Stimulated activated CD4-positive, alpha-beta T cell treated with anti-CD3 and anti-CD28 coated beads, Interleukin-15, amount 100 ng/mL, for 1 hour (primary cell): ENCODE measurements around the gene RERE.
"Not testable (repeated sequence)": the region's sequence is repeated elsewhere in the genome, so short reads cannot be mapped to it uniquely, and the experiment has no call there.

ENCODE experiments used
- DNase-seq, 2 donors: peaks; one replicate each; pipeline ENCODE4 v3.0.0-alpha.2; 2020; ENCODE audit warnings: low read depth in 1 of 2, low spot score in 1 of 2

The RERE gene

DNA sequence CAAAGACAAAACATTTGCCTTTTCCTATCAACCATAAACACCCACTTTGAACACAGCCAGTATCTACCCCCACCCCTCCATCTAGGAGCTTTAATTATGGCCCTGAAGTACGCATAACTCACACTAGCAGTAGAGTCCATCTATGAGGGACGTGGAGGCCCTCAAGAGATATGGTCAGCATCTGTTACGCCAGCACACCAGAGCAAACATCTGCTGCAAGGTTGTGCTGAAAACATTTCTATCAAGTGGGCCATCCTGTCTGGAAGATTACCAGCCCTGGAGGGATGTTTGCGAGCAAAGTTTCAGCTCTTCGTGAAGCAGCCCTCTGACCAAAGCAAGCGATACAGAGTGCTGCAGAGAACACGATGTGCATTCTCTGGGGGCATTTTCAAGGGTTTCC, 424.9 kb downstream of the RERE start:
- DNase-seq = no peak

DNA sequence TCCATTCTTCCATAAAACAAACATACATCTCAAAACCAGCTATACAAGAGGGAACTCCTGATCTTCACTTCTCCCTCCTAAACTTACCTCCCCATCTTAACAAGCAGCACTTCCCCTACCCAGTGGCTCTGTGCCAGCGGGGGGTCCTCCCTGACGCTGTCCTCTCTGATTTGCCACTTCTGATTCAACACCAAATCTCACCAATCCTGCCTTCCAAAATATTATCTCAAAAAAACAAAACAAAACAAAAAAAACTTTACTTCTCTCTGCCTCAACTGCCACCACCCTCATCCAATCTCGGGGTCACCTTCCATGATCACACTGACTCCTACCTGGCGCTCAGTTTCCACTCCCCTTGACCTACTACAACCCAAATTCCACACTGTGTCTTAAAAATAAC, 426.7 kb downstream of the RERE start:
- DNase-seq = no peak

DNA sequence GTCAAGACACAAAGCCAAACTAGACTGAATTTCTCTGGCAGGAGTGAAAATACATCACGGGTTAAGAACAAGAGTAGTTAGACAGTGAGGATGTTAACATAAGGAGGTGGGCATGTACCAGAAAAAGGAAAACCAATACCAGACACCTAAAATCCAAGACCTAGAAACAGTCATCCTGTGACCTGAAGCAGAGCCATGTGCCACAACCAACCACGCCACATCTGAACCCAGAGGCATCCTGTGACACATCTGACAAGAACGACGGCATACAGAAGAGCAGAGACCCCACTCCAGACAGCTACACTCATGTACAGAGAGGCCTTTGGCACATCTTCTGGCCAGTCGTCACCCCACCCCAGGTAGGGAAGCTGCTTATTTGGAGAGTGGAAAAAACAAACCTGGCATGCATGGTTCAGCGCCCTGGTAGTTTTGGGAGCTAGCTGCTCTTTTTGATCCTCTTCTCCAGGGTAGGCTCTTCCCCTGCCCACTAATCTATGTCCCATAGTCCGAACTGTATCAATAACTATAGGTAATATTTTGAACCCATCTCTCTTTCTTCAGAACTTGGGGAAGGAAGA, 427.4 kb downstream of the RERE start:
- no peak for DNase-seq

DNA sequence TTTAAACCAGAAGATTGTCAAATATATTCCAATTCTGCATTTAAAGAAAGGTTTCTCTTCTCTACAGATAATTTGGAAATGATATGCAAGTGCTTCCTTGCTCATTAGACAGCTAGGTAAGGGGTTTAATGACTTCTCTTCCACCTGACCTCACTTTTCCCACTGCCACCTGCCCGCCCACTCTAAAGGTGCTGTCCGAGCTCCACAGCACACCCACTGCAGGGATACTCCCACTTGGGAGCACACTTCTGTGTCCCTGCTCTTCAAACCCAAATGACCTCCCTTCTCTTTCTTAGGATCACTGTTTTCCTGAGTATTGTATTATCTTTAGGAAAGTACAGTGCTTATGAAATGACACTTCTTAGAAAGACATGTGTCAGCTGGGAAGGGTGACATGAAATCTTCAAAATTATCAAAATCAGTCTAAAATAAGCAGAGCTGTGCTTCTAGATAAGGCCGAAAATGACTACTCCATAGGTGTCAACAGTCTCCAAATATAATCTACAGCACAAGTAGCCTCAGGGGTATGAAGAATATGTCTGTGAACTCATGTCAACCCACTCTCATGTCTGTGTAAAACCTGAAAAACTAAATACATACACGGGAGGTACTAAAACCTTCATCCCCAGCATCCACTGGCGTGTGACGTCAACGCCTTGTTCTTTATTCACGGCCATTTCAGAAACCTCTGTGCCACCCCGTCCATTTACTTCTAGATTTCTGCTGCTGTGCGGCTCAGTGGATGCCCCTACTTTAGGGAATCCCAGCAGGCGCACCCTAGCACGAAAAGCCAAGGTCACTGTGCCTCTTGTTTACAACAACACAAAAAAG, 428.5 kb downstream of the RERE start:
- no peak for DNase-seq

DNA sequence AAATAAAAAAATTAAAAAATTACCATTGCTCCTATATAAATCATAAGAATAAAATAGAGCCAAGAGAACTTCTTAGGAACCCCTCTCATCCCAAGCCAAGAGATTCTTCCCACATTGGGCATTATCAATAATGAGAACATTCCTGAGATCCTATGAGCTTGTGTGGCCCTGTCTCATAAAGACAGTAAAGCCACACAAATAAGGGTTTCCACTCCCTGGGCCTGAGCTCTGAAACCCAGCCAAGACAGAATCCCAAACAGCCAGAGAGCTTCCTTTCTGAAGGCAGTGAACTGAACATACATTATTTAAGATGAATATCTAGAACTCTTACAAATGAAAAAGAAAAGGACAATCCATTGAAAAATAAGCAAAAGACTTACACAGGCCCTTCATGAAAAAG, 431.2 kb downstream of the RERE start:
- no peak for DNase-seq

DNA sequence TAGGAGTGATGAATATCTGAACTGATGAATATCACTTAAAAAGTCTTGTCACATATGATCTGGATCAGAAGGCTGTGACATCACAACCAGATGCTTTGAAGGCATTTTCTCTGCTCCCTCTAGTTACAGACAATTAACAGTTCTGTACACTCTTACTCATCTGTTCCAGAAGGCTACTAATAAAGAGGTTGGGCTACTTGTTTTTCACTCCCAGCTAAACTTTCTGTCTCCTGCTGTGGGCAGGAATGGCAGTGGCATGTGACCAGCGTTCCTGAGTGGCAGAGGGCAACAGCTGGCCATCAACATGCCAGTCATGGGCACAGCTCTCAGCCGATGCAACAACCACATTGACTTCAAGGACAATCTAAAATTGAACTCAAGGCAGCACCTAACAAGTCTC, 432.9 kb downstream of the RERE start:
- no peak for DNase-seq

DNA sequence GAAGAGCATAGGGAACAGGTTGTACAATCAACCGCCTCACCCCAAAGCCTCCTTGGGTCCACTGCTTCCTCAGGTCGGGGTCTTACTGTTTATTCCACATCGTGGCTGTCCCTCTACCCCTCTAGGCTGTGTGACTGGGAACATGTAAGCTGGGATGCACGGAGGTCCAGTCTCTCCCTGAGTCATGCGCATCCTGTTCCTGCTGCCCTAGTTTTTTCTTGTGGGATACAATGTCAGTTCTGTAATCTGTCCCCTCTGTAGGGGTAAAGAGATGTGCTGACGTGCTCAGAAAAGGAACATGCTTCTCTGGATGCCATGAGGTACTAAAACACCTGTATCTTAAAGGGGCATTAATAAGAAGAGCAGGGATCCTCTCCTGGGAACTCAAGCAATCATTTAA, 433.4 kb downstream of the RERE start:
- DNase-seq = no peak

DNA sequence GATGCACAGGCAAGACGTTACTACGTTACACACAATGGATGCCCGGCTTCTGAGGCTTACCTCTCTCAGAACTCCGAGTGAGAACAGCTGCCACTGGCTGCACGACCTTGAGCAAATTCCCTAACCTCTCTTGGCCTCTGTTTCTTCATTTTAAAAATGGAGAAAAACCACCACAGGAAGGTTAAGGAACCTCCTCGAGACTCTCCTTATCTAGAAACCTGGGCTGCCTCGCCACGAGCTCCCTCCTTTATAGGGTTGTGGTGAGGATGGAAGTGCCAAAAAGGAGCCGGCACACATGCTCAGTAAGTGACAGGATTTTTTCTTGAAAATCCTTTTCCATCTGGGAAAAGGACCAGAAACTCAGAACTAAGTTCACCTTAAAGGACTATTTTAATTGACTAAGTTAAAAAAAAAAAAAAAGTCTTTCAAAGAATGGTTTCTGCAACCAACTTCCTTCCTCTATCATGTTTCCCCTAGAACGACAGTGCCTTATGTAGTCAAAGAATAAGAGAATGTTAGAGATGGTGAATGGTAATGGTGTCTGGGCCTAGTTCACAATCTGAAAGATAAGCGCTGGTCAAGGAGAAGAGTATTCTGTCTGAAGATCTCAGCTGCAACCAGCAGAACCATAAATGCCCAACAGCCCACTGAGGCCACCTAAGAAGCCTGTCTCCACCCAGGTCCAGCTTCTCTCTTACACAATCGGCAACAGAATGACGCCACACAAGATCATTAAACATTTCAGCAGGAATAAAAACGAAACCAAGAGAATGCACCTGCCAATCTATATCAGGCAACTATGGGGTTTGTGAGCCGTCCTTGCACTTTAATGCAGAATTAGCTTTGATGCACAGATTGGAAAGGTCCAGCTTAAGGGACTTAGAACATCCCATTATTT, 434.6 kb downstream of the RERE start:
- no peak for DNase-seq

DNA sequence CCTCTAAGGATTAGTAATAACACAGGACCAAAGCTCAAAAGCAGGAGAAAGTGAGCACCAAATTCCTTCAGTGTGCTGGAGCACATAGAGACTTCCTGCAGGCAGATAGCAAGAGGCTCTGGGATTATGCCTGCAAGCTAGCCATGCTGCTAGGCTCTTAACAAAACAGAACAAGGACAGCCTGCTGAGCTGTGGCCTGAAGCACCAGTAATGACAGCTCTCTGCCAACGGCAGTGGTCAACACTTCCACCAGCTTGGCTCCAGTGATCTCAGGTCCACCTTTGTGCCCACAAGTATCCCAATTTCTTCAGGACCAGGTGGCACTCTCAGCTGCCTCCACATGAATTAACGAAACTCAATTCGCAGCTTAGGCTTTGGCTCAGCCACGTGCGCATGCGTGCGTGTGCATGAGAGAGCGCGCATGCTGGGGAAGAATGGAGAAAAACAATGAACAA, 435.4 kb downstream of the RERE start:
- DNase-seq = no peak

DNA sequence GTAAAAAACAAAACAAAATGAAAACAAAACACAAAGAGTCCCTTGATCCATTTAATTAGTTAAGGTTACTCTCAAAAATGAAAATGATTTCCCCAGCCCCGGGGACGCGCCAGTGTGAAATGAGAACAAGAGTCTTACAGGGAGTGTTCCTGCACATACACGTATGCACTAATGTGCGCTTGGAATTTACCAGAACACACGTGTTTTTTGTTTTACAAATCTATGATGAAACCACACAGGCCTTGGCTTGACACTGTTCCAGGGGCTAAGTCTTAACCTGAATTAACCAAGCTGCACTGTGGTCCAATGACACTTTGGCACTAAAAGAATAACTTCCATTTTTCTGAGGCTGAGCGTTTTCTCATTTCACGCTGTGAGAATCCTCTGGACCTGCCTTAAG, 435.8 kb downstream of the RERE start:
- DNase-seq = no peak

DNA sequence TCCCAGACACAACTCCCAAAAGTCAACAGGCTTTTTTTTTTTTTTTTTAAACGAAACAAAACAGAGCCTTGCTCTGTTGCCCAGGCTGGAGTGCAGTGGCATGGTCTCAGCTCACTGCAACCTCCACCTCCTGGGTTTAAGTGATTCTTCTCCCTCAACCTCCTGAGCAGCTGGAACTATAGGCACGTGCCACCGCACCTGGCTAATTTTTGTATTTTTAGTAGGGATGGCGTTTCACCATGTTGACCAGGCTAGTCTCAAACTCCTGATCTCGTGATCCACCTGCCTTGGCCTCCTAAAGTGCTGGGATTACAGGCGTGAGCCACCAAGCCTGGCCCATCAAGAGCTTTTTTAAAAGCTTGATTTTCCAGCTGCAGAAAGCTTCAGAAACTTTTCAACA, 437.1 kb downstream of the RERE start:
- not testable (repeated sequence) for DNase-seq

DNA sequence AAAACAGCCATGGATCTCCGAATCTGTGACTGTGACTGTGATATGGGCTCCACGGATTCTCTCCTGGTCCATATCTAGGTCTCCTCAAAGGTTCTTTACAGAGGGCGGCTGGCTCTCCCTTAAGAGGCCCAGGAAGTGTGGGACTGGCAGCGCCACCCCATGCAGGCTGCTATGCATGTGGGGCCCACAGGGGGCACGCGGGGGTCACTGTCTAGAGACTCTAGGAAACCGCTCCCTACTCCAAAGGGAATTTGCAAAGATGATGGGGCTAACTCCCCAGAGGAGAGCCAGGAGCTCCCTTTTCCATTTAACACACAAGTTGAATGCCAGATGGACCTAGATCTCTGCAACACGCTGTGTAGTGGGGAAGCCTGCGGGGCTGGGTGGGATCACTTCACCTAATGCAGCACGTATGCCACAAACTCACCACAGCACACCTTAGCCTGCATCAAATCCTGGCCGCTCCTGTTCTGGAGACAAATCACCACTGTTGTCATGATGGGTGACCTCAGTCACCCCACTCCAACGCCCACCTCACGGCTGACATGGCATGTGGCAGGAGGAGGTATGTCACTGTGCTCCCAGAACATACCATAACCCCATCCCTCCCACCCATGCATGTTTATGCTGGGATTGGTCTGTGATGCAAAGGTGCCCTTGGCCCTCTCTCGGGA, 437.8 kb downstream of the RERE start:
- no peak for DNase-seq

DNA sequence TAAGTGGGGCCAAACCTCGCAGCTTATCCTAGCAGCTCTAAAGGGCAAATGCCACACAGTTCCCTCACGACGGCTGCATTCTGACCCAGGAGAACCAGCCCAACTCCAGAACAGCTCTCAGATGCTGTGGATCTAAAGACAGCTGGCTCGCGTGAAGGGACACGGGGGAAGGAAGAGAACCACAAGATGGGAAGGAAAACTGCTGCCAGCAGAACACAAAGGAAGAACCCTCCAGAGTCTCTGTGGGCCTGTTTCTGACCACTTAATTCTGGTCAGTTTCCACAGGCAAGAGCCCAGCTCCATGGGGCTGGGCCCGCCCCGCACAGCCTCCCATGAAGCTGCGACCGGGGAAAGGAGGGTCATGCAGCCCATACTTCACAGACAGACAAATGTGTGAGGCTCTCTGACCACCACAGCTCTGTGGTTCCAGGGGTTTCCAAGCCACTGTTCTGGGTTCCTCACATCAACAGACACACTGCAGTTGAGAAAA, 438.4 kb downstream of the RERE start:
- DNase-seq = no peak

DNA sequence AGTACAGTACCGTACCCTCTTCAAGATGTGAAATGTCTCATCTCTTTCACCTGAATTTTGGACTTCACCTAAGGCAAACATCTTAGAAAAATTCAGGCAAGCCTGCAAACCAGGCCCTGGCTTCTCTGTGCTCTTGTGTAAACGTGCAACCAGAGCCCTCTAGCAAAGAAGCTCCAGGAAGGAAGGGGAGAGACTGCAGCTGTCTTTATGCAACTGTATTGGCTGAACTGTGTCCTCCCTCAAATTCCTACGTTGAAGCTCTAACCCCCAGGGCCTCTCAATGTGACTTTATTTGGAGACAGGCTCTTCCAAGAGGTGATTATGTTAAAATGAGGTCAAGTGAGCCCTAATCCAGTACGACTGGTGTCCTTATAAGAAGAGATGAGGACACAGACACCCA, 439.3 kb downstream of the RERE start:
- no peak for DNase-seq

DNA sequence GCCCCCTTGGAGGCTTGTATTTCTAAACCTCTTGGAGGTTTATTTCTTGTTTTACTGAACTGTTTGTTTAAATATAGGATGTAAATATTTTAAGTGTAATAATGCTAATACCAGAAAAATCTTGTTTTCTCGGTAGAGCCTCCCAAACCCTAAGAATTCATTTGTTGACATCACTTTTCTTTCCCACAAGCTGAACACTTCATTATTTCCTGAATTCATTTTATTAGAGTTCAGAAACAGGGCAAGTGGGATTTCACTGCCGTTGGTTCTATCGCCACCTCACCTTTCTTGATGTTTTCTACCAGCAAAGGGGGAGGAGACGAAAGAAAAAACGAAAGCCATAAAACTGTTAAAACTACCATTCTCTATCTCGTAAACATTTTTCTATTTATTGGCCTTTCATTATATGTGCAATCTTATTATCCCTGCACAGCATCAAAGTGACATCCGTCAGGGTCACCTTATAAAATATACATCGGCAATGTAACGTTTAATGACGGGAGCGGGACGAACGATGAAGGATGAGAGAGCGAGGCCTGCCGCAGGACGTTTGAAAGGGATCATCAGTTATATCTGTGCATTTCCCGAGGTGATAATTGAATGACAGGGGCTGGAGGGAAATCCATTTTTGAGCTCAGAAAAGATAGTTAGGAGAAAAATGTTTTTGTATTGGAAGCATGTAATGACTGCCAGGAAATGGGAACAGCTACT, 440.0 kb downstream of the RERE start:
- no peak for DNase-seq

DNA sequence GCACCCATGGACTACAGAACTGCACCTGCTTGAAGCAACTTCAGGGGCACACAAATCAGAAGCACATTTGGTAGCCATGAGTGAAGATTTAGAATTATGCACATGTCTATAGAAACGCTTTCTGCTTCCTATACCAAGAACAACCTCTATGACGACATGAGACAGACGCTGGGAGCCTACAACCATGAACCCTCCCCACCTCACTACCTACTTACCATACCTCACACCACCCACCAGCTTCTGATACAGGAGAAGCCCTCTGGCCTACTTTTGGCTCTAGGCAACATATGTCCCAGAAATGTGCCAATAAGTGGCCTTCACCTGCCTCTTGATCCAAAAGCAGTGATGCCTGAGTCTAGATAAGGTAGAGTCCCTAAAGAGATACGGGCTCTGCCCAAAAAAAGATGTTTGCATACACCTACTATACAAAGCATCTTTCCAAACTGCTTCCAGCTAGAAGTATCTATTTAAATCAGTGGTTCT, 441.0 kb downstream of the RERE start:
- no peak for DNase-seq

DNA sequence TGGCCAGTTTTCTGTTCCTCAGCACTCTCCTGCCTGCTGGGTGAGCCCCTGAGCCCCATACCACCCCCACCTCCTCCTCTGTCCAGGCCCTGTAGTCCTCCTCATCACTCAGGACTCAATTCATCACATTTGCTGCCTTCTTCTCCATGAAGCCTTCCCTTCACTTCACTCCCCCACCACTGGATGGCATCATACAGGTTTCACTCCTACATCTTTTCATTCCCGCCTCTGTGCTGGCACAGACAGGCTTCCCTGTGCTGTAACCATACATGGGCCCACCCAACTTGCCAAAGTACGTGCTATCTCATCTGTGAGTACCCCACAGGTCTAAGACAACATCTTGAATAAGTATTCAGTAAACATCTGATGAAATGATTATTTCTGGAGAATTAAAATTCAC, 442.6 kb downstream of the RERE start:
- DNase-seq = no peak

DNA sequence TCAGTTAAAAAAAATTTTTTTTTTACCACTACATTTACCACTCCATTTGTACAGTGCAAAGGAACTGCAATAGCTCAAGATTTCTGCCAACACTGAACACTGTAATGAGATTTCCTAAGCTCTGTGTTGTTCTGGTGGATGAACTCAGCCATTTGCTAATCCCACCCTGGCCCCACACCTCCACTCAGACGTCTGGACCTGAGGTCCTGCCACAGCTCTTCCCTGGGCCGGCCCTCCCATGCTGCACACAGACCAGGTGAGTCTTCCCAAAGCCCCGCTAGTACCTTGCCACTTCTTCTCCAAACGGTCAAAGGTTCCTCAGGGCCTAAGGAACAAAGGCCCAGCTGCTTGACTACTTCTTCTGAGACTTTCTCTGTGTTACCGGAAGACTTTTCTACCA, 443.1 kb downstream of the RERE start:
- no peak for DNase-seq

DNA sequence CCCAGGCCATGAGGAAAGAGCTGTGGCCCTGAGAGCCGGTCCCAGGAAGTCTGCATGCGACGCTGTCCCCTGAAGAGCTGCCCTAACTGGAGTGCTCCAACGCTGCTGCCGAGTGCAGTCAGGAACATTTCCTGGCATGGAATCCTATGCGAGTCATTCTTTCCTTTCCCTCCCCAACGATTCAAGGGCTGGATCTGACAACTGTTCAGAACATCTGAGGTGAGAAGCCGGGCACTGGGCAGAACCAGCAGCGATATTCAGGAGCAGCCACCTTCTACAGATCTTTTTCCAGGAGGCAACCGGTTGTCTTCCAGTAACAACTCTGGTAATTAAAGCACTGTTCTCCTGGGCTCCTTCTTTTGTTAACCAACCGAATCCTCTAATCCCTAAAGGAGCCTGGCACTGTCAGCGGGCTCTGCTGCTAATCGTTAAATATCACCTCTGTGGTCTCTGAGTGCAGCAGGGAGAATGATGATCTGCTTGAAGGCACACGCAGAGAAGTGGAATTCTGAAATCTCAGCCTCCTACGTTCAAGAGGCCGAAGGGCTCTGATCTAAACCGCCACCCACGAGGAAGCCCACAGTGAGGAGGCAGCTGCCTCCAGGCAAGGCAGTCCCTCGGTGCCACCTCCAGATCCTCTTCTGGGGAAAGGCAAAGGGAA, 443.7 kb downstream of the RERE start:
- DNase-seq = no peak

DNA sequence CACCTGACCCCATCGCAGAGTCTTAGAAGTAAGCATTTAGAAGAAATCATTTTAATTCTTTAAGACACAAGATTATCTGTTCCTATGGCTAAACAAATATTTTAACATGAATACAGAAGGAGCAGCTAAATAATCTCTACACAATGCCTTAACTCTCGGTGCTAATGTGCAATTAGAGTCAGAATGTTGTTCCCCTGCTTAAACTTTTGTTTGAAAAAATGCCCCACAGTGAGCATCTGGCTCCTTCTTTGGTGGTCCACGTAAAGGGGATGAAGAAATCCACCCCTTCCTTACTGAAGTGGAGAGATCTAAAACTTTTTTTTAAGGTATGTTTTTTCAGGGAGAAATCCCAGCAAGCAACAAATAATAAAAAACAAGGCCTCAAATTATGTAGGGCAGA, 444.3 kb downstream of the RERE start:
- no peak for DNase-seq
